ENCODE measurements around the gene SNX13.

- no peak for TF ChIP-seq SP1 (IDR thresholded peaks at IDR 0.05)
- TF ChIP-seq PKNOX1 (IDR thresholded peaks at IDR 0.05), result no peak
Measured at GRCh38 chr7:17787257-17787656, 153.0 kb downstream of the SNX13 start.
